Left lung (tissue), 10 donors: Measurements from ENCODE around the gene PRKN. TPM values are rescaled to one million over a fixed set of nuclear protein-coding genes. Genes with fewer than 3 reads are reported as not detected.
"Not testable (repeated sequence)": the region's sequence is repeated elsewhere in the genome, so short reads cannot be mapped to it uniquely, and the experiment has no call there.

Experiments used
- ATAC-seq: fragments of 200-7000 bp; cut with Tn5 transposase; one replicate; pipeline ENCODE4 v1.9.1; 2020; ENCODE audit warnings: moderate library complexity
- DNase-seq, 4 donors: peaks; one replicate each; pipeline ENCODE4 v3.0.0-alpha.2; 2013 to 2020
- H3K27ac ChIP-seq, 2 donors: fragments of 200-600 bp; sonication (generic) in 1 of 2; one replicate each; pipeline versions ENCODE4 v1.5.0 to v1.8.0; 2020 to 2021
- H3K27me3 ChIP-seq, 2 donors: fragments of 200-600 bp; sonication (generic) in 1 of 2; one replicate each; pipeline versions ENCODE4 v1.5.0 to v1.8.0; 2020 to 2021
- H3K36me3 ChIP-seq, 2 donors: fragments of 200-600 bp; sonication (generic) in 1 of 2; one replicate each; pipeline versions ENCODE4 v1.5.0 to v1.8.0; 2020 to 2021
- H3K4me1 ChIP-seq, 2 donors: fragments of 200-600 bp; one replicate each; pipeline ENCODE4 v1.8.0; 2021
- H3K4me3 ChIP-seq, 2 donors: fragments of 200-600 bp; sonication (generic) in 1 of 2; one replicate each; pipeline versions ENCODE4 v1.5.0 to v1.8.0; 2020 to 2021; ENCODE audit warnings: mild to moderate bottlenecking in 1 of 2
- H3K9me3 ChIP-seq, 2 donors: fragments of 200-600 bp; sonication (generic) in 1 of 2; one replicate each; pipeline versions ENCODE4 v1.5.0 to v1.8.0; 2020 to 2021
- CTCF ChIP-seq, 2 donors: fragments of 200-600 bp; sonication (generic) in 1 of 2; IDR thresholded peaks; one replicate each; pipeline versions ENCODE4 v1.5.0 to v1.8.0; 2021; ENCODE audit warnings: antibody characterized with exemption in 2 of 2
- intact Hi-C, 2 donors: fragments of 100-400 bp; cut with DNase I; formaldehyde crosslinking; loops; one replicate each; pipeline versions ENCODE4 v1.11.2 to v1.14.2; 2022
- polyA plus RNA-seq, 6 donors: library from polyadenylated mRNA; unstranded; fragments of 120-200 nt; gene quantifications; one replicate each; pipeline ENCODE4 v1.2.1, GENCODE V29; 2013; ENCODE audit not compliant: insufficient read length in 6 of 6
- total RNA-seq, 2 donors: library from RNA; stranded (reverse); fragmentation: NEBNext Ultra II Directional; extraction: Animal tissue kit (Norgen Biotek cat#: 25700); gene quantifications; one replicate each; pipeline ENCODE4 v1.2.1, GENCODE V29; 2021
- donor health status: DM: no; HTN: yes; CAD: no.
- donor health status: DM: no; HTN: no; CAD: no.

The PRKN gene
- total and polyA plus RNA-seq, 8 donors = 1.9 to 4.3 (median 2.5) TPM

GRCh38 chr6:162541019-162541601, 186.5 kb downstream of the PRKN start:
- intact Hi-C loops = no loop called here
- H3K4me1 ChIP-seq = no peaks in the 10 kb centered on the region
- H3K27ac ChIP-seq = no peak overlapping the region
- no peak for TF ChIP-seq CTCF (IDR thresholded peaks at IDR 0.05)
- no peaks in the 10 kb centered on the region for H3K9me3 ChIP-seq
- no peak for DNase-seq
- no peaks in the 10 kb centered on the region for H3K27me3 ChIP-seq
- no peak overlapping the region for H3K4me3 ChIP-seq
- ATAC-seq = no peak
- no peaks in the 10 kb centered on the region for H3K36me3 ChIP-seq

GRCh38 chr6:162539321-162539720, 188.2 kb downstream of the PRKN start:
- intact Hi-C loops = no loop called here

GRCh38 chr6:162538643-162539064, 188.9 kb downstream of the PRKN start:
- intact Hi-C loops = no loop called here
- ATAC-seq (no peak), DNase-seq (peak in 2 of 4 donors; percentile 39 to 57)
- no peaks in the 10 kb centered on the region for H3K27me3 ChIP-seq
- no peaks in the 10 kb centered on the region for H3K4me1 ChIP-seq
- H3K27ac ChIP-seq = no peak overlapping the region
- H3K36me3 ChIP-seq = no peaks in the 10 kb centered on the region
- no peak overlapping the region for H3K4me3 ChIP-seq
- no peaks in the 10 kb centered on the region for H3K9me3 ChIP-seq
- no peak for TF ChIP-seq CTCF (IDR thresholded peaks at IDR 0.05)

More at GRCh38 chr6:162539321-162539720, 188.2 kb downstream of the PRKN start:
- ATAC-seq (no peak), DNase-seq (no peak)
- Histone ChIP-seq H3K9me3 (no peaks in the 10 kb centered on the region), H3K36me3 (no peaks in the 10 kb centered on the region), H3K4me3 (no peak overlapping the region), H3K4me1 (no peaks in the 10 kb centered on the region), H3K27me3 (no peaks in the 10 kb centered on the region), H3K27ac (no peak overlapping the region)
- TF ChIP-seq CTCF (IDR thresholded peaks at IDR 0.05) = no peak

GRCh38 chr6:162533009-162533400, 194.6 kb downstream of the PRKN start:
- TF ChIP-seq CTCF (IDR thresholded peaks at IDR 0.05) = no peak

GRCh38 chr6:162532283-162533008, 195.1 kb downstream of the PRKN start:
- no peak for TF ChIP-seq CTCF (IDR thresholded peaks at IDR 0.05)
- no peak for ATAC-seq
- no peaks in the 10 kb centered on the region for H3K36me3 ChIP-seq
- H3K27me3 ChIP-seq = no peaks in the 10 kb centered on the region
- H3K9me3 ChIP-seq = no peaks in the 10 kb centered on the region
- H3K4me1 ChIP-seq = no peaks in the 10 kb centered on the region
- H3K27ac ChIP-seq = peak overlapping the region in 1 of 2 donors; percentile 45
- DNase-seq = no peak
- intact Hi-C loops = no loop called here
- H3K4me3 ChIP-seq = no peak overlapping the region

More at GRCh38 chr6:162533009-162533400, 194.6 kb downstream of the PRKN start:
- ATAC-seq (no peak), DNase-seq (no peak)
- Histone ChIP-seq H3K27me3 (no peaks in the 10 kb centered on the region), H3K9me3 (no peaks in the 10 kb centered on the region), H3K36me3 (no peaks in the 10 kb centered on the region), H3K4me3 (no peak overlapping the region), H3K4me1 (no peaks in the 10 kb centered on the region), H3K27ac (peak overlapping the region in 1 of 2 donors; percentile 45)
- intact Hi-C loops = no loop called here

- H3K4me1 ChIP-seq, H3K27ac ChIP-seq, intact Hi-C loops, DNase-seq, H3K36me3 ChIP-seq, H3K9me3 ChIP-seq, H3K27me3 ChIP-seq, H3K4me3 ChIP-seq, ATAC-seq: not testable (repeated sequence)
These were observed 196.2 kb downstream of the PRKN start for GRCh38 chr6:162531391-162531790.
